Activated CD8-positive, alpha-beta T cell treated with anti-CD3 and anti-CD28 coated beads for 36 hours (primary cell): ENCODE data around the gene APCDD1. TPM values are rescaled to one million over a fixed set of nuclear protein-coding genes. Genes with fewer than 3 reads are reported as not detected.

Experiments
- ATAC-seq: fragments of 200-7000 bp; cut with Tn5 transposase; one replicate; pipeline ENCODE4 v1.10.0; 2021; ENCODE audit warnings: mild to moderate bottlenecking, moderate library complexity
- CTCF ChIA-PET: fragments of 350-600 bp; sonication (Branson Sonifier 250); formaldehyde crosslinking; loops from one replicate; lab custom pipeline; 2021; ENCODE audit warnings: antibody characterized with exemption; lab: Charles Lee
- POLR2A ChIA-PET: fragments of 350-600 bp; sonication (Branson Sonifier 250); formaldehyde crosslinking; loops from one replicate; lab custom pipeline; 2021; ENCODE audit warnings: antibody characterized with exemption; lab: Charles Lee
- DNase-seq: peaks from one replicate; pipeline ENCODE4 v3.0.0-alpha.2; 2020
- H3K27ac Mint-ChIP-seq: one replicate; pipeline ENCODE4 v1.8.0; 2021; ENCODE audit warnings: mild to moderate bottlenecking, mixed read lengths
- H3K27me3 Mint-ChIP-seq: one replicate; pipeline ENCODE4 v1.8.0; 2021; ENCODE audit warnings: mixed read lengths
- H3K36me3 Mint-ChIP-seq: one replicate; pipeline ENCODE4 v1.8.0; 2021; ENCODE audit warnings: low read depth, mixed read lengths
- H3K4me1 Mint-ChIP-seq: one replicate; pipeline ENCODE4 v1.8.0; 2021; ENCODE audit warnings: low read depth, mixed read lengths
- H3K4me3 Mint-ChIP-seq: one replicate; pipeline ENCODE4 v1.8.0; 2021; ENCODE audit warnings: mild to moderate bottlenecking, moderate library complexity, mixed read lengths
- H3K9me3 Mint-ChIP-seq: one replicate; pipeline ENCODE4 v1.8.0; 2021; ENCODE audit warnings: mixed read lengths
- CTCF ChIP-seq: fragments of 200-600 bp; IDR thresholded peaks from one replicate; pipeline ENCODE4 v1.8.0; 2022; ENCODE audit warnings: antibody characterized with exemption, mild to moderate bottlenecking
- intact Hi-C: fragments of 100-400 bp; cut with micrococcal nuclease; formaldehyde crosslinking; loops from one replicate; pipeline ENCODE4 v1.10.0; 2022
- total RNA-seq, 2 experiments: library from RNA; stranded (reverse); gene quantifications; one replicate each; pipeline ENCODE4 v1.2.3, GENCODE V29; 2021

APCDD1 gene
- total RNA-seq, 2 experiments from 2014 or later, result not detected

- POLR2A ChIA-PET, result no interaction called here
- H3K27ac Mint-ChIP-seq, result no peak overlapping the region
- CTCF ChIA-PET, result no interaction called here
Observed at GRCh38 chr18:10416065-10416464, 38.4 kb upstream of the APCDD1 start.

GRCh38 chr18:10417191-10417590, 37.2 kb upstream of the APCDD1 start:
- Mint-ChIP-seq H3K4me1 (no peaks in the 10 kb centered on the region), H3K9me3 (no peaks in the 10 kb centered on the region), H3K27me3 (peaks cover 2% of the 10 kb centered on the region), H3K4me3 (no peak overlapping the region), H3K36me3 (no peaks in the 10 kb centered on the region), H3K27ac (no peak overlapping the region)
- ChIA-PET POLR2A (no interaction called here), CTCF (no interaction called here)
- intact Hi-C loops, result no loop called here
- DNase-seq, result no peak
- ATAC-seq, result no peak
- no peak for TF ChIP-seq CTCF

More at GRCh38 chr18:10416065-10416464, 38.4 kb upstream of the APCDD1 start:
- Mint-ChIP-seq H3K9me3 (no peaks in the 10 kb centered on the region), H3K4me3 (no peak overlapping the region), H3K27me3 (peaks cover 2% of the 10 kb centered on the region), H3K36me3 (no peaks in the 10 kb centered on the region), H3K4me1 (no peaks in the 10 kb centered on the region)
- no peak for TF ChIP-seq CTCF
- no peak for ATAC-seq
- DNase-seq, result no peak
- intact Hi-C loops, result no loop called here

- no peak for TF ChIP-seq CTCF
- ChIA-PET POLR2A (no interaction called here), CTCF (no interaction called here)
- no peak for DNase-seq
- Mint-ChIP-seq H3K27me3 (peaks cover 2% of the 10 kb centered on the region), H3K9me3 (no peaks in the 10 kb centered on the region), H3K4me3 (no peak overlapping the region), H3K36me3 (no peaks in the 10 kb centered on the region), H3K4me1 (no peaks in the 10 kb centered on the region), H3K27ac (no peak overlapping the region)
- no peak for ATAC-seq
- intact Hi-C loops, result no loop called here
Observed at GRCh38 chr18:10417664-10418063, 36.8 kb upstream of the APCDD1 start.

- Mint-ChIP-seq H3K4me3 (no peak overlapping the region), H3K27me3 (peaks cover 2% of the 10 kb centered on the region)
Observed at GRCh38 chr18:10418836-10419235, 35.6 kb upstream of the APCDD1 start.

More at GRCh38 chr18:10418836-10419235, 35.6 kb upstream of the APCDD1 start:
- intact Hi-C loops, result no loop called here
- no peak overlapping the region for H3K27ac Mint-ChIP-seq
- DNase-seq (no peak), ATAC-seq (no peak)
- no peaks in the 10 kb centered on the region for H3K9me3 Mint-ChIP-seq
- POLR2A ChIA-PET, result no interaction called here
- TF ChIP-seq CTCF, result no peak
- CTCF ChIA-PET, result no interaction called here
- no peaks in the 10 kb centered on the region for H3K36me3 Mint-ChIP-seq
- H3K4me1 Mint-ChIP-seq, result no peaks in the 10 kb centered on the region
